Calu3 (cell line): ENCODE measurements around the gene CDHR4. TPM values are rescaled to one million over a fixed set of nuclear protein-coding genes. Genes with fewer than 3 reads are reported as not detected.
"Not testable (repeated sequence)": the region's sequence is repeated elsewhere in the genome, so short reads cannot be mapped to it uniquely, and the experiment has no call there.

ENCODE experiments used
- BruUV-seq: library from RNA; stranded (reverse); fragments of 400-500 nt; replicated peaks from 2 replicates; lab custom pipeline; 2021; lab: Mats Ljungman, UMichigan
- CTCF ChIA-PET: fragments of 300-600 bp; sonication (Branson Sonifier 250); formaldehyde crosslinking; loops from one replicate; lab custom pipeline; 2022; ENCODE audit warnings: antibody characterized with exemption; lab: Charles Lee
- DNase-seq: peaks from one replicate; pipeline ENCODE4 v3.0.0; 2022
- H3K27ac Mint-ChIP-seq: one replicate; pipeline ENCODE4 v1.8.0; 2022; ENCODE audit warnings: mixed read lengths; ENCODE audit not compliant: unreplicated experiment
- H3K27me3 Mint-ChIP-seq: one replicate; pipeline ENCODE4 v1.8.0; 2022; ENCODE audit warnings: mixed read lengths; ENCODE audit not compliant: unreplicated experiment
- H3K36me3 Mint-ChIP-seq: one replicate; pipeline ENCODE4 v1.8.0; 2022; ENCODE audit warnings: mild to moderate bottlenecking, moderate library complexity, mixed read lengths; ENCODE audit not compliant: insufficient read depth, unreplicated experiment
- H3K4me1 Mint-ChIP-seq: one replicate; pipeline ENCODE4 v1.8.0; 2022; ENCODE audit warnings: mild to moderate bottlenecking, low read depth, mixed read lengths; ENCODE audit not compliant: unreplicated experiment
- H3K4me3 Mint-ChIP-seq: one replicate; pipeline ENCODE4 v1.8.0; 2022; ENCODE audit warnings: mild to moderate bottlenecking, low read depth, moderate library complexity, mixed read lengths; ENCODE audit not compliant: unreplicated experiment
- H3K9me3 Mint-ChIP-seq: one replicate; pipeline ENCODE4 v1.8.0; 2022; ENCODE audit warnings: low read depth, mixed read lengths; ENCODE audit not compliant: unreplicated experiment
- CTCF ChIP-seq: fragments of 200-600 bp; IDR thresholded peaks from one replicate; pipeline ENCODE4 v1.8.0; 2022; ENCODE audit warnings: antibody characterized with exemption; ENCODE audit not compliant: unreplicated experiment
- intact Hi-C: fragments of 100-400 bp; cut with micrococcal nuclease; formaldehyde crosslinking; loops from one replicate; pipeline ENCODE4 v1.10.0; 2022; ENCODE audit not compliant: unreplicated experiment
- total RNA-seq: library from RNA; stranded (reverse); gene quantifications from 2 replicates; pipeline ENCODE4 v1.2.3, GENCODE V29; 2022

The CDHR4 gene
- total RNA-seq, 1 experiment from 2014 or later, result not detected

- H3K27ac Mint-ChIP-seq, result no peak overlapping the region
- H3K36me3 Mint-ChIP-seq, result peaks cover 17% of the 10 kb centered on the region
- DNase-seq, result no peak
- CTCF ChIA-PET, result interaction anchor here (0.8 to 0.9 kb wide), 2 partner anchors 21 to 23 kb away, joined by 4 to 7 read pairs; partner anchors contain the start of gene INKA1
- no peaks in the 10 kb centered on the region for H3K4me1 Mint-ChIP-seq
- no peak for TF ChIP-seq CTCF
- no peaks in the 10 kb centered on the region for H3K9me3 Mint-ChIP-seq
- no TSS peak for BruUV-seq
- intact Hi-C loops, result no loop called here
- H3K4me3 Mint-ChIP-seq, result no peak overlapping the region
- H3K27me3 Mint-ChIP-seq, result no peaks in the 10 kb centered on the region
Measured at GRCh38 chr3:49780080-49780974, 19.3 kb downstream of the CDHR4 start.

- no TSS peak for BruUV-seq
- TF ChIP-seq CTCF, result no peak
- no peak overlapping the region for H3K4me3 Mint-ChIP-seq
- DNase-seq, result no peak
- no peak overlapping the region for H3K27ac Mint-ChIP-seq
- H3K4me1 Mint-ChIP-seq, result no peaks in the 10 kb centered on the region
- CTCF ChIA-PET, result interaction anchor here (0.8 to 0.9 kb wide), 2 partner anchors 22 to 24 kb away, joined by 4 to 7 read pairs; partner anchors contain the start of gene INKA1
- H3K36me3 Mint-ChIP-seq, result peaks cover 17% of the 10 kb centered on the region
- intact Hi-C loops, result no loop called here
- H3K9me3 Mint-ChIP-seq, result no peaks in the 10 kb centered on the region
- H3K27me3 Mint-ChIP-seq, result no peaks in the 10 kb centered on the region
Measured at GRCh38 chr3:49779358-49780079, 20.2 kb downstream of the CDHR4 start.

- BruUV-seq, H3K36me3 Mint-ChIP-seq, H3K27ac Mint-ChIP-seq, H3K27me3 Mint-ChIP-seq, intact Hi-C loops, H3K4me1 Mint-ChIP-seq, H3K9me3 Mint-ChIP-seq, DNase-seq, H3K4me3 Mint-ChIP-seq: not testable (repeated sequence)
- CTCF ChIA-PET, result interaction anchor here (0.5 kb wide), 1 partner anchor 336 kb away, joined by 10 read pairs; no protein-coding TSS in a partner anchor
Measured at GRCh38 chr3:49776101-49776500, 23.6 kb downstream of the CDHR4 start.

- Mint-ChIP-seq H3K9me3 (no peaks in the 10 kb centered on the region), H3K4me3 (no peak overlapping the region), H3K27ac (no peak overlapping the region), H3K36me3 (peaks cover 6% of the 10 kb centered on the region), H3K27me3 (no peaks in the 10 kb centered on the region), H3K4me1 (no peaks in the 10 kb centered on the region)
- intact Hi-C loops, result no loop called here
- no peak for TF ChIP-seq CTCF
- no peak for DNase-seq
- no TSS peak for BruUV-seq
- CTCF ChIA-PET, result no interaction called here
Measured at GRCh38 chr3:49775538-49775937, 24.1 kb downstream of the CDHR4 start.
